ENCODE data around the gene LYPD5.

Gene LYPD5

GRCh38 chr19:43752287-43752875 is 49.9 kb downstream of the LYPD5 start:
- H3K27ac ChIP-seq (ENCODE audit: low read length) = no peak overlapping the region
- H3K9ac ChIP-seq (ENCODE audit: low read length in 2 of 2) = no peak overlapping the region
- H3K27me3 ChIP-seq (ENCODE audit: control insufficient read depth in 1 of 2, insufficient read depth in 2 of 2, low read length in 2 of 2) = no peaks in the 10 kb centered on the region
- H3K4me1 ChIP-seq (ENCODE audit: control insufficient read depth, insufficient read depth, low read length) = peaks cover 18% of the 10 kb centered on the region
- H3K9me3 ChIP-seq (ENCODE audit: control insufficient read depth in 2 of 2, low read length in 2 of 2) = no peaks in the 10 kb centered on the region
- H3K36me3 ChIP-seq (ENCODE audit: control insufficient read depth in 2 of 2, insufficient read depth in 2 of 2, low read length in 2 of 2) = peaks cover 27 to 31% of the 10 kb centered on the region in 2 donors
- no peak overlapping the region for H3K4me3 ChIP-seq (ENCODE audit: low read length in 2 of 2)

GRCh38 chr19:43751466-43752220 is 50.6 kb downstream of the LYPD5 start:
- no peak overlapping the region for H3K27ac ChIP-seq (ENCODE audit: low read length)
- H3K27me3 ChIP-seq (ENCODE audit: control insufficient read depth in 1 of 2, insufficient read depth in 2 of 2, low read length in 2 of 2) = no peaks in the 10 kb centered on the region
- peaks cover 35 to 38% of the 10 kb centered on the region in 2 donors for H3K36me3 ChIP-seq (ENCODE audit: control insufficient read depth in 2 of 2, insufficient read depth in 2 of 2, low read length in 2 of 2)
- H3K9me3 ChIP-seq (ENCODE audit: control insufficient read depth in 2 of 2, low read length in 2 of 2) = no peaks in the 10 kb centered on the region
- no peak overlapping the region for H3K4me3 ChIP-seq (ENCODE audit: low read length in 2 of 2)
- H3K9ac ChIP-seq (ENCODE audit: low read length in 2 of 2) = no peak overlapping the region
- peaks cover 18% of the 10 kb centered on the region for H3K4me1 ChIP-seq (ENCODE audit: control insufficient read depth, insufficient read depth, low read length)

- no peaks in the 10 kb centered on the region for H3K27me3 ChIP-seq (ENCODE audit: control insufficient read depth in 1 of 2, insufficient read depth in 2 of 2, low read length in 2 of 2)
- H3K27ac ChIP-seq (ENCODE audit: low read length) = no peak overlapping the region
- H3K4me3 ChIP-seq (ENCODE audit: low read length in 2 of 2) = no peak overlapping the region
- H3K4me1 ChIP-seq (ENCODE audit: control insufficient read depth, insufficient read depth, low read length) = peaks cover 13% of the 10 kb centered on the region
- H3K36me3 ChIP-seq (ENCODE audit: control insufficient read depth in 2 of 2, insufficient read depth in 2 of 2, low read length in 2 of 2) = peaks cover 46 to 50% of the 10 kb centered on the region in 2 donors
- H3K9me3 ChIP-seq (ENCODE audit: control insufficient read depth in 2 of 2, low read length in 2 of 2) = no peaks in the 10 kb centered on the region
- no peak overlapping the region for H3K9ac ChIP-seq (ENCODE audit: low read length in 2 of 2)
These were observed 52.3 kb downstream of the LYPD5 start for GRCh38 chr19:43749898-43750297.

- no peak overlapping the region for H3K27ac ChIP-seq (ENCODE audit: low read length)
- no peak overlapping the region for H3K4me3 ChIP-seq (ENCODE audit: low read length in 2 of 2)
- no peaks in the 10 kb centered on the region for H3K9me3 ChIP-seq (ENCODE audit: control insufficient read depth in 2 of 2, low read length in 2 of 2)
- H3K36me3 ChIP-seq (ENCODE audit: control insufficient read depth in 2 of 2, insufficient read depth in 2 of 2, low read length in 2 of 2) = peaks cover 51 to 55% of the 10 kb centered on the region in 2 donors
- no peak overlapping the region for H3K9ac ChIP-seq (ENCODE audit: low read length in 2 of 2)
- peaks cover 13% of the 10 kb centered on the region for H3K4me1 ChIP-seq (ENCODE audit: control insufficient read depth, insufficient read depth, low read length)
- H3K27me3 ChIP-seq (ENCODE audit: control insufficient read depth in 1 of 2, insufficient read depth in 2 of 2, low read length in 2 of 2) = no peaks in the 10 kb centered on the region
These were observed 53.1 kb downstream of the LYPD5 start for GRCh38 chr19:43749152-43749551.

GRCh38 chr19:43748685-43749084 is 53.6 kb downstream of the LYPD5 start:
- Histone ChIP-seq H3K4me3 (ENCODE audit: low read length in 2 of 2) (no peak overlapping the region), H3K27ac (ENCODE audit: low read length) (no peak overlapping the region), H3K9ac (ENCODE audit: low read length in 2 of 2) (no peak overlapping the region), H3K9me3 (ENCODE audit: control insufficient read depth in 2 of 2, low read length in 2 of 2) (no peaks in the 10 kb centered on the region), H3K4me1 (ENCODE audit: control insufficient read depth, insufficient read depth, low read length) (peaks cover 9% of the 10 kb centered on the region), H3K27me3 (ENCODE audit: control insufficient read depth in 1 of 2, insufficient read depth in 2 of 2, low read length in 2 of 2) (no peaks in the 10 kb centered on the region), H3K36me3 (ENCODE audit: control insufficient read depth in 2 of 2, insufficient read depth in 2 of 2, low read length in 2 of 2) (peaks cover 51 to 59% of the 10 kb centered on the region in 2 donors)

- Histone ChIP-seq H3K9ac (ENCODE audit: low read length in 2 of 2) (no peak overlapping the region), H3K4me1 (ENCODE audit: control insufficient read depth, insufficient read depth, low read length) (peaks cover 5% of the 10 kb centered on the region), H3K4me3 (ENCODE audit: low read length in 2 of 2) (no peak overlapping the region), H3K27me3 (ENCODE audit: control insufficient read depth in 1 of 2, insufficient read depth in 2 of 2, low read length in 2 of 2) (no peaks in the 10 kb centered on the region), H3K27ac (ENCODE audit: low read length) (no peak overlapping the region), H3K36me3 (ENCODE audit: control insufficient read depth in 2 of 2, insufficient read depth in 2 of 2, low read length in 2 of 2) (peaks cover 51 to 61% of the 10 kb centered on the region in 2 donors), H3K9me3 (ENCODE audit: control insufficient read depth in 2 of 2, low read length in 2 of 2) (no peaks in the 10 kb centered on the region)
These were observed 54.0 kb downstream of the LYPD5 start for GRCh38 chr19:43748205-43748594.

- H3K27ac ChIP-seq (ENCODE audit: low read length) = no peak overlapping the region
- no peaks in the 10 kb centered on the region for H3K27me3 ChIP-seq (ENCODE audit: control insufficient read depth in 1 of 2, insufficient read depth in 2 of 2, low read length in 2 of 2)
- H3K9ac ChIP-seq (ENCODE audit: low read length in 2 of 2) = no peak overlapping the region
- no peak overlapping the region for H3K4me3 ChIP-seq (ENCODE audit: low read length in 2 of 2)
- peaks cover 51 to 63% of the 10 kb centered on the region in 2 donors for H3K36me3 ChIP-seq (ENCODE audit: control insufficient read depth in 2 of 2, insufficient read depth in 2 of 2, low read length in 2 of 2)
- peaks cover under 1% of the 10 kb centered on the region for H3K4me1 ChIP-seq (ENCODE audit: control insufficient read depth, insufficient read depth, low read length)
- no peaks in the 10 kb centered on the region for H3K9me3 ChIP-seq (ENCODE audit: control insufficient read depth in 2 of 2, low read length in 2 of 2)
These were observed 54.6 kb downstream of the LYPD5 start for GRCh38 chr19:43747557-43748204.

All from stomach smooth muscle (tissue), 2 donors.